Smooth muscle cell (in vitro differentiated cells): ENCODE data around the gene TENT4B. TPM values are rescaled to one million over a fixed set of nuclear protein-coding genes. Genes with fewer than 3 reads are reported as not detected.

Source experiments
- DNase-seq: peaks from one replicate; lab custom pipeline; 2025; ENCODE audit not compliant: unreplicated experiment; lab: John Stamatoyannopoulos, UW
- H2AFZ ChIP-seq: fragments of 200-600 bp; sonication (generic); 2 replicates; pipeline ENCODE4 v1.6.0; 2016; ENCODE audit warnings: antibody characterized with exemption, low read depth, mild to moderate bottlenecking
- H3F3A ChIP-seq: fragments of 200-600 bp; sonication (generic); 2 replicates; pipeline ENCODE4 v1.6.0; 2017; ENCODE audit warnings: antibody characterized with exemption, low read depth
- H3K27ac ChIP-seq: fragments of 200-600 bp; sonication (generic); 2 replicates; pipeline ENCODE4 v1.5.1; 2016; ENCODE audit warnings: low read depth, mild to moderate bottlenecking
- H3K27me3 ChIP-seq: fragments of 200-600 bp; sonication (generic); 2 replicates; pipeline ENCODE4 v1.6.1; 2016; ENCODE audit warnings: low read depth, mild to moderate bottlenecking
- H3K36me3 ChIP-seq: fragments of 200-600 bp; sonication (generic); 2 replicates; pipeline ENCODE4 v1.5.1; 2016; ENCODE audit warnings: low read depth
- H3K4me1 ChIP-seq: fragments of 200-600 bp; sonication (generic); 2 replicates; pipeline ENCODE4 v1.5.1; 2016; ENCODE audit warnings: low read depth
- H3K4me2 ChIP-seq: fragments of 200-600 bp; sonication (generic); 2 replicates; pipeline ENCODE4 v1.6.0; 2016; ENCODE audit warnings: mild to moderate bottlenecking
- H3K4me3 ChIP-seq: fragments of 200-600 bp; sonication (generic); 2 replicates; pipeline ENCODE4 v1.5.1; 2016; ENCODE audit warnings: mild to moderate bottlenecking
- H3K79me2 ChIP-seq: fragments of 200-600 bp; sonication (generic); 2 replicates; pipeline ENCODE4 v1.6.0; 2016; ENCODE audit warnings: low read depth, mild to moderate bottlenecking
- H3K9ac ChIP-seq: fragments of 200-600 bp; sonication (generic); 2 replicates; pipeline ENCODE4 v1.6.0; 2016; ENCODE audit warnings: low read depth
- H3K9me3 ChIP-seq: fragments of 200-600 bp; sonication (generic); replicated peaks from 2 replicates; pipeline ENCODE4 v1.5.1; 2016; ENCODE audit warnings: low read depth
- H4K20me1 ChIP-seq: fragments of 200-600 bp; sonication (generic); 2 replicates; pipeline ENCODE4 v1.6.0; 2016; ENCODE audit warnings: low read depth
- WGBS: methylation state at CpG from one replicate; pipeline ENCODE4 v1.1.7; 2016; ENCODE audit warnings: low lambda C conversion rate; 5-methylcytosine and 5-hydroxymethylcytosine counted together
- polyA plus RNA-seq: library from polyadenylated mRNA; unstranded; fragments of >200 nt; fragmentation: Nextera tagmentation; extraction: Ambion mirVana; gene quantifications from 2 replicates; pipeline ENCODE4 v1.2.1, GENCODE V29; 2016
- total RNA-seq: library from RNA; depleted of rRNA; stranded (reverse); fragments of >200 nt; gene quantifications from 2 replicates; pipeline ENCODE4 v1.2.3, GENCODE V29; 2014
- TF ChIP-seq, protein P1 (sequence below): fragments of 200-600 bp; sonication (generic); IDR thresholded peaks from 2 replicates; pipeline ENCODE4 v1.5.1; 2017; ENCODE audit warnings: borderline replicate concordance, mild to moderate bottlenecking, antibody characterized with exemption; ENCODE audit not compliant: insufficient read depth, poor library complexity, severe bottlenecking

The TENT4B gene
- total and polyA plus RNA-seq, 2 experiments from 2014 or later: 2.6 to 8.8 TPM

DNA sequence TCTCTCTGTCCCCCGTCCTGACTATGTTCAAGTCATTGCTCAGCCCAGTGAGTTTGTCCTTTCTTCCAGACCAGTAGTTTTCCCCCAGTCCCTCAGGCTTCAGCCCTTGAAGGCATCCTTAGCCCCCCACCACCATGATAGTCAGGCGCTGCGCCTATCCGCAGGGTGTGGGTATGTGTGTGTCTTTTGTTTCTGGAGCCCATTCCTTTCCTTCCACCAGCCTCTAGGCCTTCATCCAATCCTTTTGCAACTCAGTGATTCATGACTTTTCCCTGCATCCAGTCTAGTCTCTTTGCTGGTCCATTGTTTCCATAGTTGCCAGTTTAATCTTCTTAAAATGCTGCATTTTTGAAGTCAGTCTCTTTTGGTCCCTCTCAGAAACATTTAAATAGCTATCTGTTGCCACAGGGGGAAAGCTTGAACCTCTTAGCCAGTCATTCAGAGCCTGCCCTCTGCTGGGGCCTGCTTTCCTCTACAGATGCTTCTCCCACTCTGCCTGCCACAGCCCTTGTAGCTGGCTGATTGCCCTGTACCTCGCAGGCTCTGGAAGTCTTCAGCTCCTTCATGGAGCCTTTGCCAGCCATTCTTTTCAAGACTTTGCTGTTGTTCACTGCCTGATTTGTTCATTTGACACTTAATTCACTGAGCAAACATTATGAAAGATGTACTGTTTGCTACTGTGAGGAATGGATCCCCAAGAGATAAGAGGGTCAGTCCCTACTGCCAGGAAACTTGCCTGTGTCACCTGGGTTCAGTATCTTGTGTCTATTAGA, 57.3 kb downstream of the TENT4B start:
- Histone ChIP-seq H3K9me3 (no peaks in the 10 kb centered on the region), H3K4me1 (peaks cover 13% of the 10 kb centered on the region), H3K4me3 (no peak overlapping the region), H3K27ac (no peak overlapping the region), H3K27me3 (no peaks in the 10 kb centered on the region), H3K9ac (no peak overlapping the region), H3K4me2 (no peak overlapping the region), H4K20me1 (peaks cover 9% of the 10 kb centered on the region), H3F3A (no peaks in the 10 kb centered on the region), H3K36me3 (no peaks in the 10 kb centered on the region), H2AFZ (no peak overlapping the region), H3K79me2 (peaks cover 17% of the 10 kb centered on the region)
- WGBS: 79% methylated on average over 5 of the region's 5 CpGs
- TF ChIP-seq, protein P1, sequence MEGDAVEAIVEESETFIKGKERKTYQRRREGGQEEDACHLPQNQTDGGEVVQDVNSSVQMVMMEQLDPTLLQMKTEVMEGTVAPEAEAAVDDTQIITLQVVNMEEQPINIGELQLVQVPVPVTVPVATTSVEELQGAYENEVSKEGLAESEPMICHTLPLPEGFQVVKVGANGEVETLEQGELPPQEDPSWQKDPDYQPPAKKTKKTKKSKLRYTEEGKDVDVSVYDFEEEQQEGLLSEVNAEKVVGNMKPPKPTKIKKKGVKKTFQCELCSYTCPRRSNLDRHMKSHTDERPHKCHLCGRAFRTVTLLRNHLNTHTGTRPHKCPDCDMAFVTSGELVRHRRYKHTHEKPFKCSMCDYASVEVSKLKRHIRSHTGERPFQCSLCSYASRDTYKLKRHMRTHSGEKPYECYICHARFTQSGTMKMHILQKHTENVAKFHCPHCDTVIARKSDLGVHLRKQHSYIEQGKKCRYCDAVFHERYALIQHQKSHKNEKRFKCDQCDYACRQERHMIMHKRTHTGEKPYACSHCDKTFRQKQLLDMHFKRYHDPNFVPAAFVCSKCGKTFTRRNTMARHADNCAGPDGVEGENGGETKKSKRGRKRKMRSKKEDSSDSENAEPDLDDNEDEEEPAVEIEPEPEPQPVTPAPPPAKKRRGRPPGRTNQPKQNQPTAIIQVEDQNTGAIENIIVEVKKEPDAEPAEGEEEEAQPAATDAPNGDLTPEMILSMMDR: peak; percentile 62
- DNase-seq: no peak

DNA sequence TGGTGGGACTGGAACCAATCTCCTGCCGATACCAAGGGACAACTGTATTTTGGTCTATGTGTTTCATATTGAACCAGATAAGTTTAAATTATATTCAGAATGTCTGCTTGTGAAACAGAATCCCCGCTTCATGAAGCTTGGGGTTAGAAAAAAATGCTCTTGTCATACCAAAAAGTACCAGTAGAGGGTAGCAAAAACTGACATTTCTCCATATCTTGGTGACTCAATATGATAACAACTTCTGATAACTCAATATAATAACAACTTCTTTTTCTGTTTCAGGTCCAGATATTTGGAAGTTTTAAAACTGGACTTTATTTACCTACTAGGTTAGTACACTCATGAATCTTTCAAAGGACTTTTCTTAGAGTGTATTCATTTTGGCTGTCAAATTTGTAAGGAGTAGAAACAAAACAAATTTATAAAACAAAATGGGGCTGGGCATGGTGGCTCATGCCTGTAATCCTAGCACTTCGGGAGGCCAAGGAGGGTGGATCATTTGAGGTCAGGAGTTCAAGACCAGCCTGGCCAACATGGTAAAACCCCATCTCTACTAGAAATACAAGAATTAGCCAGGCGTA, 60.9 kb downstream of the TENT4B start:
- no peak overlapping the region for H2AFZ ChIP-seq
- TF ChIP-seq, protein P1: peak; percentile 79
- no peaks in the 10 kb centered on the region for H3K9me3 ChIP-seq

DNA sequence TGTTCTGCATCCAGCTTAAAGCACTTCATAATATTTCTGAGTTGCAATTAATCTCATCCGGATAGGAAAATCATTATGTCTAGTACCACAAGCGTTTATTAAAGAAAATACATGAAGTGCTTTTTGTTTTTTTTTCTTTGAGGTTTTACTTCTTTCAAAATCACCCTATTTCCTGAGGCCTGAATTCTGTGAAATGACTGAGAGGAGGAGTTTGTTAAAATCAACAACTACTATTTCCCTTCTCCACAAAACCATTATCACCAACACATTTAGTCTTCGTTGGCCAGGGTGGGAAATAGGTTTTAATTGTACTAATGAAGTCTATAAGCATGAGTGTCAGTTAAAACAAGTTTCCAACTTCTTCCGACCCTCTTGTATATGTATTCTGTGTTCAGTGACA, 62.6 kb downstream of the TENT4B start:
- Histone ChIP-seq H3F3A (no peaks in the 10 kb centered on the region), H3K4me2 (no peak overlapping the region), H4K20me1 (peaks cover 3% of the 10 kb centered on the region), H3K4me1 (peaks cover 5% of the 10 kb centered on the region), H3K79me2 (no peaks in the 10 kb centered on the region), H3K27me3 (no peaks in the 10 kb centered on the region), H3K4me3 (no peak overlapping the region), H3K9ac (no peak overlapping the region), H3K36me3 (no peaks in the 10 kb centered on the region), H3K27ac (no peak overlapping the region), H2AFZ (no peak overlapping the region), H3K9me3 (no peaks in the 10 kb centered on the region)
- WGBS: 98% methylated on average over 4 of the region's 4 CpGs
- TF ChIP-seq, protein P1: no peak
- DNase-seq: no peak

More for the DNA sequence above, 60.9 kb downstream of the TENT4B start:
- no peak overlapping the region for H3K27ac ChIP-seq
- no peaks in the 10 kb centered on the region for H3F3A ChIP-seq
- H3K4me1 ChIP-seq: peaks cover 13% of the 10 kb centered on the region
- no peaks in the 10 kb centered on the region for H3K36me3 ChIP-seq
- H3K4me2 ChIP-seq: no peak overlapping the region
- H4K20me1 ChIP-seq: peaks cover 9% of the 10 kb centered on the region
- H3K4me3 ChIP-seq: no peak overlapping the region
- H3K79me2 ChIP-seq: no peaks in the 10 kb centered on the region
- no peaks in the 10 kb centered on the region for H3K27me3 ChIP-seq
- DNase-seq: no peak
- 63% methylated on average over 4 of the region's 4 CpGs for WGBS
- H3K9ac ChIP-seq: no peak overlapping the region
